ENCODE results near the gene NTSR1. TPM values are rescaled to one million over a fixed set of nuclear protein-coding genes. Genes with fewer than 3 reads are reported as not detected.

Gene NTSR1
- total and polyA plus RNA-seq, 2 donors (not counting 1 experiment from before 2014, with no cell fraction given): not detected

DNA sequence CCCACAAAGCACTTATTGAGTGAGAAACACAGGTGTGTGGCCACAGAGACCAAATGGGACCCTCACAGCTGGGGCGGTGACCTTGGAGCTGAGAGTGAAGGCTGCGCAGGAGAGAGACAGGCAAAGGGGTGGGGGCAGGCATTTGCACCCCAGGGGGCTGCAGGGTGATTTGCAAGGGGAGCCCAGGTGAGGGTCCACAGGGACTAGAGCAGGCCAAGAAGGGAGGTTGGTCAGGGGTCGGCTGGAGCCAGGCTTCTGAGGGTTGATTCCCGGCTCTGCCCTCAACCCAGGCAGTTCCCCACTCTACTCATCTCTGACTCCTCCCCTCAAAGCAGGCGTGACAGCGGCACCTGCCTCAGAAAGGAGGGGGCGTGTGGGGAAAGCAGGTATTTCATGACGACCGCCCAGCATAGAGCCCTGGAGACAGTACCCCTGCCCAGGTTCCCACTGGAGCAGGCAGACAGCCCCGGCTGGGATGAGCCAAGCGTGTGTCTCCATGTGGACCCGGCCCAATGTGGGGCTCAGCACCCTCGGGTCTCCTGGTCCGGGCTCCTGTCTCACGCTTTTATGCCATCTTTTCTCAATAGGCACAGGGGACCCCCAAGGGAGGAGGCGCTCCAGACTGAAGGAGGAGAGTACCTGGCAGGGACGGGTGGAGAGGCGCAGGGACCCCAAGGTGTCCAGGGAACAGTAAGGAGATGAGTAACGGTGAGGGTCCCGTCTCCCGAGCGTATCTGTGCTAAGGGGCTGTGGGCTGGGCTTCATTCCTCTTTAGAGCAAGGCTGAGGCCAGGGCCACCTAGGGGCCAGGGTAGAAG lies 84.5 kb downstream of the NTSR1 start:
- ATAC-seq (ENCODE audit: low read depth) (no peak), DNase-seq (peak; percentile 66)
- TF ChIP-seq EZH2 (IDR thresholded peaks at IDR 0.05; ENCODE audit: borderline replicate concordance, insufficient read depth, low read depth, low read length, poor library complexity, severe bottlenecking): no peak
- TF ChIP-seq, protein P1, sequence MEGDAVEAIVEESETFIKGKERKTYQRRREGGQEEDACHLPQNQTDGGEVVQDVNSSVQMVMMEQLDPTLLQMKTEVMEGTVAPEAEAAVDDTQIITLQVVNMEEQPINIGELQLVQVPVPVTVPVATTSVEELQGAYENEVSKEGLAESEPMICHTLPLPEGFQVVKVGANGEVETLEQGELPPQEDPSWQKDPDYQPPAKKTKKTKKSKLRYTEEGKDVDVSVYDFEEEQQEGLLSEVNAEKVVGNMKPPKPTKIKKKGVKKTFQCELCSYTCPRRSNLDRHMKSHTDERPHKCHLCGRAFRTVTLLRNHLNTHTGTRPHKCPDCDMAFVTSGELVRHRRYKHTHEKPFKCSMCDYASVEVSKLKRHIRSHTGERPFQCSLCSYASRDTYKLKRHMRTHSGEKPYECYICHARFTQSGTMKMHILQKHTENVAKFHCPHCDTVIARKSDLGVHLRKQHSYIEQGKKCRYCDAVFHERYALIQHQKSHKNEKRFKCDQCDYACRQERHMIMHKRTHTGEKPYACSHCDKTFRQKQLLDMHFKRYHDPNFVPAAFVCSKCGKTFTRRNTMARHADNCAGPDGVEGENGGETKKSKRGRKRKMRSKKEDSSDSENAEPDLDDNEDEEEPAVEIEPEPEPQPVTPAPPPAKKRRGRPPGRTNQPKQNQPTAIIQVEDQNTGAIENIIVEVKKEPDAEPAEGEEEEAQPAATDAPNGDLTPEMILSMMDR (IDR thresholded peaks at IDR 0.05): peak; percentile 7
- Histone ChIP-seq H3K27ac (ENCODE audit: low read length in 2 of 2) (peak overlapping the region; percentile 91 to 93), H4K20me1 (ENCODE audit: control insufficient read depth, insufficient read depth, low read length, poor library complexity, severe bottlenecking) (peaks cover 9% of the 10 kb centered on the region), H3K36me3 (replicated peaks in 1 of 2; ENCODE audit: control extremely low read depth in 1 of 2, control insufficient read depth in 1 of 2, extremely low read depth in 1 of 2, insufficient read depth in 2 of 2, low read length in 1 of 2) (no peaks in the 10 kb centered on the region), H3K4me3 (ENCODE audit: control extremely low read depth in 1 of 5, extremely low read depth in 1 of 5, insufficient read depth in 1 of 5, low read depth in 2 of 5, low read length in 4 of 5) (peak overlapping the region in 1 of 5 experiments; percentile 40), H3K79me2 (ENCODE audit: control insufficient read depth, insufficient read depth, low read length) (peaks cover 8% of the 10 kb centered on the region), H2AFZ (ENCODE audit: insufficient read depth, low read depth, low read length, poor library complexity, severe bottlenecking) (no peak overlapping the region), H3K4me1 (ENCODE audit: control insufficient read depth in 2 of 2, insufficient read depth in 2 of 2, low read length in 2 of 2) (peaks cover 14 to 45% of the 10 kb centered on the region in 2 donors), H3K9ac (ENCODE audit: low read length) (peak overlapping the region; percentile 64), H3K9me3 (ENCODE audit: control extremely low read depth in 1 of 3, control insufficient read depth in 2 of 3, insufficient read depth in 1 of 3, low read length in 2 of 3) (no peaks in the 10 kb centered on the region), H3K27me3 (replicated peaks in 1 of 4; ENCODE audit: control extremely low read depth in 1 of 4, control insufficient read depth in 3 of 4, insufficient read depth in 4 of 4, low read length in 3 of 4) (no peaks in the 10 kb centered on the region), H3K4me2 (replicated peaks; ENCODE audit: low read depth, low read length, poor library complexity, severe bottlenecking) (peak overlapping the region; percentile 98)
- H3K9me3 Mint-ChIP-seq (ENCODE audit: insufficient read depth): no peaks in the 10 kb centered on the region
- peak overlapping the region; percentile 64 for H3K27ac Mint-ChIP-seq
- H3K4me3 Mint-ChIP-seq: peak overlapping the region; percentile 77
- ChIA-PET POLR2A (interaction anchor here (0.6 to 2.5 kb wide), 11 partner anchors 11 to 455 kb away, joined by 3 to 28 read pairs (median 5); partner anchors contain the start of genes OGFR and SLCO4A1), CTCF (interaction anchor here (0.8 to 3.3 kb wide), 21 partner anchors 12 to 293 kb away, joined by 3 to 18 read pairs (median 9); partner anchors contain the start of gene OGFR)
- peaks cover 34% of the 10 kb centered on the region for H3K4me1 Mint-ChIP-seq
- WGBS (ENCODE audit: insufficient coverage): 88% methylated on average over 20 of the region's 22 CpGs
- intact Hi-C loops (cut with micrococcal nuclease): loop anchor here (2.0 to 10.0 kb wide), 5 partner anchors 69 to 556 kb away; partner anchors contain the start of genes CABLES2, OSBPL2, RPS21 and SLC17A9
- no peaks in the 10 kb centered on the region for H3K27me3 Mint-ChIP-seq

DNA sequence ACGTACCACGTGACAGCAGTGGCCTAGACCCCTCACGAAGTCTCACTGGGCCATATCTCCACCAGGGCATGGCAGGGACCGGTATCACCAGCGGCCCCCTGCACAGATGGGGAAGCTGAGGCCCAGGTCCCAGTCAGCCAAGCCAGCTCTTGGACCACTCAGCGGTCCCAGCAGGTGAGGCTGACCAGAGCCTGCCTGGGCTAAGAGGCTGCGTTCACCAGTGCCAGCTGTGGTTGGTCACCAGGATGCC lies 85.0 kb downstream of the NTSR1 start:
- Histone ChIP-seq H3K27me3 (replicated peaks in 1 of 4; ENCODE audit: control extremely low read depth in 1 of 4, control insufficient read depth in 3 of 4, insufficient read depth in 4 of 4, low read length in 3 of 4) (no peaks in the 10 kb centered on the region), H3K4me2 (replicated peaks; ENCODE audit: low read depth, low read length, poor library complexity, severe bottlenecking) (peak overlapping the region; percentile 98), H3K36me3 (replicated peaks in 1 of 2; ENCODE audit: control extremely low read depth in 1 of 2, control insufficient read depth in 1 of 2, extremely low read depth in 1 of 2, insufficient read depth in 2 of 2, low read length in 1 of 2) (peaks cover 0 to 5% of the 10 kb centered on the region in 2 experiments), H3K9ac (ENCODE audit: low read length) (peak overlapping the region; percentile 64), H4K20me1 (ENCODE audit: control insufficient read depth, insufficient read depth, low read length, poor library complexity, severe bottlenecking) (peaks cover 9% of the 10 kb centered on the region), H3K4me3 (ENCODE audit: control extremely low read depth in 1 of 5, extremely low read depth in 1 of 5, insufficient read depth in 1 of 5, low read depth in 2 of 5, low read length in 4 of 5) (peak overlapping the region in 4 of 5 experiments; percentile 40 to 50 (median 44)), H3K79me2 (ENCODE audit: control insufficient read depth, insufficient read depth, low read length) (peaks cover 8% of the 10 kb centered on the region), H3K9me3 (ENCODE audit: control extremely low read depth in 1 of 3, control insufficient read depth in 2 of 3, insufficient read depth in 1 of 3, low read length in 2 of 3) (no peaks in the 10 kb centered on the region), H3K27ac (ENCODE audit: low read length in 2 of 2) (peak overlapping the region; percentile 91 to 93), H2AFZ (ENCODE audit: insufficient read depth, low read depth, low read length, poor library complexity, severe bottlenecking) (peak overlapping the region; percentile 89), H3K4me1 (ENCODE audit: control insufficient read depth in 2 of 2, insufficient read depth in 2 of 2, low read length in 2 of 2) (peaks cover 14 to 45% of the 10 kb centered on the region in 2 donors)
- H3K27ac Mint-ChIP-seq: peak overlapping the region; percentile 64
- H3K27me3 Mint-ChIP-seq: no peaks in the 10 kb centered on the region
- POLR2A ChIA-PET: interaction anchor here (0.6 to 2.5 kb wide), 14 partner anchors 11 to 455 kb away, joined by 3 to 28 read pairs (median 4); partner anchors contain the start of genes OGFR, RPS21, SLCO4A1 and TCFL5
- WGBS (ENCODE audit: insufficient coverage): 58% methylated on average over 7 of the region's 7 CpGs
- H3K4me3 Mint-ChIP-seq: peak overlapping the region; percentile 77
- no peak for DNase-seq
- CTCF ChIA-PET: interaction anchor here (0.6 to 3.3 kb wide), 11 partner anchors 13 to 411 kb away, joined by 3 to 13 read pairs (median 4); partner anchors contain the start of gene TCFL5
- ATAC-seq (ENCODE audit: low read depth): no peak
- TF ChIP-seq, protein P1 (IDR thresholded peaks at IDR 0.05): peak; percentile 10
- no peak for TF ChIP-seq EZH2 (IDR thresholded peaks at IDR 0.05; ENCODE audit: borderline replicate concordance, insufficient read depth, low read depth, low read length, poor library complexity, severe bottlenecking)
- no peaks in the 10 kb centered on the region for H3K9me3 Mint-ChIP-seq (ENCODE audit: insufficient read depth)
- intact Hi-C loops (cut with micrococcal nuclease): loop anchor here (1.0 to 10.0 kb wide), 12 partner anchors 11 to 651 kb away; partner anchors contain the start of genes ADRM1, CABLES2, OGFR and OSBPL2
- peaks cover 36% of the 10 kb centered on the region for H3K4me1 Mint-ChIP-seq

All from B cell (primary cell).